HepG2 (cell line): ENCODE measurements around the gene NABP2. TPM values are rescaled to one million over a fixed set of nuclear protein-coding genes. Genes with fewer than 3 reads are reported as not detected.

Source experiments
- ATAD3A ChIP-seq: sonication (generic); formaldehyde crosslinking; IDR thresholded peaks from 2 replicates; pipeline ENCODE4 v1.4.0; 2020; ENCODE audit warnings: missing genetic modification reagents
- BORCS8-MEF2B ChIP-seq: sonication (generic); formaldehyde crosslinking; IDR thresholded peaks from 2 replicates; pipeline ENCODE4 v1.8.0; 2022; ENCODE audit warnings: mild to moderate bottlenecking, missing genetic modification reagents
- GABPA ChIP-seq, 2 experiments: IDR thresholded peaks; 2 replicates each; pipeline ENCODE4 v1.6.1; 2011 to 2016; ENCODE audit warnings: low read depth in 2 of 2, low read length in 1 of 2, missing biosample characterization in 1 of 2, missing genetic modification characterization in 1 of 2
- HOXA9 ChIP-seq: sonication (generic); formaldehyde crosslinking; IDR thresholded peaks from 2 replicates; pipeline ENCODE4 v1.8.1; 2022; ENCODE audit warnings: missing genetic modification reagents, mild to moderate bottlenecking, moderate library complexity, borderline replicate concordance
- ISL2 ChIP-seq: sonication (generic); formaldehyde crosslinking; IDR thresholded peaks from 2 replicates; pipeline ENCODE4 v1.5.0; 2020; ENCODE audit warnings: missing genetic modification reagents
- KAT8 ChIP-seq: IDR thresholded peaks from 2 replicates; pipeline ENCODE4 v1.6.1; 2016; ENCODE audit warnings: missing genetic modification reagents, missing compliant biosample characterization
- MAX ChIP-seq: IDR thresholded peaks from 2 replicates; pipeline ENCODE4 v1.6.1; 2012; ENCODE audit warnings: inconsistent platforms
- MYC ChIP-seq: sonication (generic); formaldehyde crosslinking; IDR thresholded peaks from 2 replicates; pipeline ENCODE4 v1.9.0; 2021; ENCODE audit warnings: missing genetic modification reagents, borderline replicate concordance
- PCBP2 ChIP-seq: fragments of 200-400 bp; formaldehyde crosslinking; optimal IDR thresholded peaks from 2 replicates; pipeline ENCODE3; 2018; ENCODE audit warnings: low read length, low read depth; ENCODE audit not compliant: poor library complexity, severe bottlenecking
- PRDM4 ChIP-seq: sonication (generic); formaldehyde crosslinking; IDR thresholded peaks from 2 replicates; pipeline ENCODE4 v1.9.0; 2021; ENCODE audit warnings: missing genetic modification reagents, borderline replicate concordance
- RFX5 ChIP-seq: IDR thresholded peaks from 2 replicates; pipeline ENCODE4 v1.6.1; 2011; ENCODE audit warnings: low read depth, low read length, improper control_type of control experiment
- SNAI1 ChIP-seq: sonication (generic); formaldehyde crosslinking; IDR thresholded peaks from 2 replicates; pipeline ENCODE4 v1.5.0; 2020; ENCODE audit warnings: mild to moderate bottlenecking, missing genetic modification reagents, borderline replicate concordance
- TGIF2 ChIP-seq: IDR thresholded peaks from 2 replicates; pipeline ENCODE4 v1.6.1; 2016; ENCODE audit warnings: control low read depth, missing compliant biosample characterization
- ZBTB4 ChIP-seq: sonication (generic); formaldehyde crosslinking; IDR thresholded peaks from 2 replicates; pipeline ENCODE4 v1.4.0; 2020; ENCODE audit warnings: missing genetic modification reagents, mild to moderate bottlenecking, borderline replicate concordance
- ZFP90 ChIP-seq: sonication (generic); formaldehyde crosslinking; IDR thresholded peaks from 2 replicates; pipeline ENCODE4 v1.8.0; 2022; ENCODE audit warnings: missing genetic modification reagents, mild to moderate bottlenecking, inconsistent platforms, borderline replicate concordance
- ZNF124 ChIP-seq: sonication (generic); formaldehyde crosslinking; IDR thresholded peaks from 2 replicates; pipeline ENCODE4 v1.4.0; 2020; ENCODE audit warnings: missing genetic modification reagents
- ZNF235 ChIP-seq: sonication (generic); formaldehyde crosslinking; IDR thresholded peaks from 2 replicates; pipeline ENCODE4 v1.8.1; 2023; ENCODE audit warnings: mild to moderate bottlenecking, missing genetic modification reagents, borderline replicate concordance
- ZNF337 ChIP-seq: sonication (generic); formaldehyde crosslinking; IDR thresholded peaks from 2 replicates; pipeline ENCODE4 v1.5.1; 2020; ENCODE audit warnings: missing genetic modification reagents, low read depth, mild to moderate bottlenecking, borderline replicate concordance
- ZNF460 ChIP-seq: sonication (generic); formaldehyde crosslinking; IDR thresholded peaks from 2 replicates; pipeline ENCODE4 v1.5.1; 2020; ENCODE audit warnings: missing genetic modification reagents, mild to moderate bottlenecking, borderline replicate concordance
- ZNF556 ChIP-seq: sonication (generic); formaldehyde crosslinking; IDR thresholded peaks from 2 replicates; pipeline ENCODE4 v1.4.0; 2020; ENCODE audit warnings: mild to moderate bottlenecking, missing genetic modification reagents, borderline replicate concordance
- ZNF564 ChIP-seq: sonication (generic); formaldehyde crosslinking; IDR thresholded peaks from 2 replicates; pipeline ENCODE4 v1.8.1; 2023; ENCODE audit warnings: mild to moderate bottlenecking, missing genetic modification reagents
- polyA plus RNA-seq, 8 experiments: library from polyadenylated mRNA; depleted of rRNA in 3 of 8; stranded (reverse) in 7 of 8; unstranded in 1 of 8; fragments of >200 nt; fragmentation: Illumina TruSeq in 4 of 8; extraction: Trizol in 4 of 8; gene quantifications; 2 replicates each; pipeline versions ENCODE4 v1.2.1 to v1.2.3, GENCODE V29; 2011 to 2016; ENCODE audit warnings: low read depth in 4 of 8, missing spikeins in 1 of 8, mixed read lengths in 1 of 8; ENCODE audit not compliant: insufficient read depth in 1 of 8
- total RNA-seq, 5 experiments: library from RNA; depleted of rRNA; stranded (reverse); fragments of >200 nt; fragmentation: Illumina TruSeq; extraction: Trizol; gene quantifications; 2 replicates each; pipeline ENCODE4 v1.2.3, GENCODE V29; 2016; ENCODE audit warnings: low read depth in 1 of 5
- TF ChIP-seq, protein P1 (sequence below): sonication (generic); formaldehyde crosslinking; IDR thresholded peaks from 2 replicates; pipeline ENCODE4 v1.8.0; 2023; ENCODE audit warnings: mild to moderate bottlenecking, missing genetic modification reagents

Gene NABP2
- total and polyA plus RNA-seq, 2 of the 13 experiments (the other 11 are each of a cell fraction or from before 2014, with no cell fraction given), result 33.2 to 35.5 TPM

- TF ChIP-seq ZNF460 (CRISPR knock-in tag) (no peak), ZNF337 (peak; percentile 73; the same call in 1 of the 2 replicates), PCBP2 (no peak), ZFP90 (CRISPR knock-in tag) (no peak; the same call in 1 of the 2 replicates), RFX5 (peak; percentile 92), BORCS8-MEF2B (peak; percentile 88), ATAD3A (CRISPR knock-in tag) (no peak), MYC (CRISPR knock-in tag) (peak; percentile 69), ZBTB4 (CRISPR knock-in tag) (0 out of 2 replicates have a peak, but pooled peaks have one; percentile 54), TGIF2 (CRISPR knock-in tag) (peak; percentile 72; the same call in 1 of the 2 replicates), GABPA (IDR thresholded peaks at IDR 0.05; ENCODE audit: low read depth, low read length) (peak; percentile 77), GABPA (CRISPR knock-in tag; IDR thresholded peaks at IDR 0.05; ENCODE audit: low read depth) (peak; percentile 93), PRDM4 (CRISPR knock-in tag) (0 out of 2 replicates have a peak, but pooled peaks have one; percentile 66), SNAI1 (CRISPR knock-in tag) (no peak), ZNF556 (CRISPR knock-in tag) (peak; percentile 58; the same call in 1 of the 2 replicates), MAX (peak; percentile 71), ZNF235 (CRISPR knock-in tag) (0 out of 2 replicates have a peak, but pooled peaks have one; percentile 37), ZNF564 (CRISPR knock-in tag) (0 out of 2 replicates have a peak, but pooled peaks have one; percentile 55), ZNF124 (peak; percentile 75; the same call in 1 of the 2 replicates), HOXA9 (CRISPR knock-in tag) (0 out of 2 replicates have a peak, but pooled peaks have one; percentile 35), KAT8 (CRISPR knock-in tag) (peak; percentile 77; the same call in 1 of the 2 replicates), ISL2 (CRISPR knock-in tag) (peak; percentile 40)
- TF ChIP-seq, protein P1, sequence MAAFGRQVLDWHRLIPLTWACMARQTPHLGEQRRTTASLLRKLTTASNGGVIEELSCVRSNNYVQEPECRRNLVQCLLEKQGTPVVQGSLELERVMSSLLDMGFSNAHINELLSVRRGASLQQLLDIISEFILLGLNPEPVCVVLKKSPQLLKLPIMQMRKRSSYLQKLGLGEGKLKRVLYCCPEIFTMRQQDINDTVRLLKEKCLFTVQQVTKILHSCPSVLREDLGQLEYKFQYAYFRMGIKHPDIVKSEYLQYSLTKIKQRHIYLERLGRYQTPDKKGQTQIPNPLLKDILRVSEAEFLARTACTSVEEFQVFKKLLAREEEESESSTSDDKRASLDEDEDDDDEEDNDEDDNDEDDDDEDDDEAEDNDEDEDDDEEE (CRISPR knock-in tag), result peak; percentile 41; the same call in 1 of the 2 replicates
These were observed 42.7 kb downstream of the NABP2 start, which contains the start of gene COQ10A (continued) for GRCh38 chr12:56266693-56267442.
